ENCODE results near the gene HEBP1. TPM values are rescaled to one million over a fixed set of nuclear protein-coding genes. Genes with fewer than 3 reads are reported as not detected.

The HEBP1 gene
- total RNA-seq, 1 donor from 2014 or later = 18.5 TPM

- no peak for DNase-seq (ENCODE audit: low read depth, low spot score)
Observed at GRCh38 chr12:12954356-12954755, 45.7 kb downstream of the HEBP1 start.

GRCh38 chr12:12952036-12952435 is 48.0 kb downstream of the HEBP1 start, which contains the start of gene GPRC5D:
TSS of gene GPRC5D (minus strand) at chr12:12952170. CDS start at chr12:12950384, 1,786 bp downstream.
- DNase-seq (ENCODE audit: low read depth, low spot score) = no peak

- no peak for DNase-seq (ENCODE audit: low read depth, low spot score)
Observed at GRCh38 chr12:12951504-12951903, 48.6 kb downstream of the HEBP1 start.

GRCh38 chr12:12947902-12948301 is 52.2 kb downstream of the HEBP1 start:
- no peak for DNase-seq (ENCODE audit: low read depth, low spot score)

- DNase-seq (ENCODE audit: low read depth, low spot score) = no peak
Observed at GRCh38 chr12:12946686-12947355, 53.2 kb downstream of the HEBP1 start.

- no peak for DNase-seq (ENCODE audit: low read depth, low spot score)
Observed at GRCh38 chr12:12945591-12945990, 54.5 kb downstream of the HEBP1 start.

GRCh38 chr12:12943586-12944260 is 56.3 kb downstream of the HEBP1 start:
- DNase-seq (ENCODE audit: low read depth, low spot score) = no peak

- DNase-seq (ENCODE audit: low read depth, low spot score) = no peak
Observed at GRCh38 chr12:12941450-12942350, 58.4 kb downstream of the HEBP1 start.

- no peak for DNase-seq (ENCODE audit: low read depth, low spot score)
Observed at GRCh38 chr12:12939888-12940287, 60.2 kb downstream of the HEBP1 start.

GRCh38 chr12:12938541-12938940 is 61.5 kb downstream of the HEBP1 start:
- DNase-seq (ENCODE audit: low read depth, low spot score) = no peak

GRCh38 chr12:12936983-12937491 is 63.0 kb downstream of the HEBP1 start:
- DNase-seq (ENCODE audit: low read depth, low spot score) = no peak

- DNase-seq (ENCODE audit: low read depth, low spot score) = no peak
Observed at GRCh38 chr12:12934556-12934955, 65.5 kb downstream of the HEBP1 start.

GRCh38 chr12:12933742-12934141 is 66.3 kb downstream of the HEBP1 start:
- DNase-seq (ENCODE audit: low read depth, low spot score) = no peak

- no peak for DNase-seq (ENCODE audit: low read depth, low spot score)
Observed at GRCh38 chr12:12930633-12931219, 69.3 kb downstream of the HEBP1 start.

GRCh38 chr12:12929696-12930095 is 70.4 kb downstream of the HEBP1 start:
- DNase-seq (ENCODE audit: low read depth, low spot score) = no peak

GRCh38 chr12:12927211-12928079 is 72.6 kb downstream of the HEBP1 start:
- peak; percentile 40 for DNase-seq (ENCODE audit: low read depth, low spot score)

- DNase-seq (ENCODE audit: low read depth, low spot score) = no peak
Observed at GRCh38 chr12:12926571-12927071, 73.4 kb downstream of the HEBP1 start.

GRCh38 chr12:12925388-12925787 is 74.7 kb downstream of the HEBP1 start:
- no peak for DNase-seq (ENCODE audit: low read depth, low spot score)

Data from pulmonary artery endothelial cell (primary cell).